ENCODE measurements around the gene SLC35F3.

- no peak for TF ChIP-seq CTCF (IDR thresholded peaks at IDR 0.05)
- TF ChIP-seq POLR2A (IDR thresholded peaks at IDR 0.05): no peak
Measured at GRCh38 chr1:234148350-234148749, 243.9 kb downstream of the SLC35F3 start.
